ENCODE measurements around the gene GSE1.

GRCh38 chr16:85629326-85629725, 16.2 kb downstream of the GSE1 start:
- TF ChIP-seq GABPA (IDR thresholded peaks at IDR 0.05; ENCODE audit: low read depth): no peak
- no peak for TF ChIP-seq CTCF (IDR thresholded peaks at IDR 0.05; ENCODE audit: insufficient read depth, low read length)

Data from HL-60 (cell line).